ENCODE results near the gene ADAP1.

The ADAP1 gene

GRCh38 chr7:903921-904755 is 50.3 kb downstream of the ADAP1 start:
- DNase-seq = no peak

GRCh38 chr7:902996-903395 is 51.5 kb downstream of the ADAP1 start:
- DNase-seq = no peak

GRCh38 chr7:901388-902154 is 52.9 kb downstream of the ADAP1 start:
- DNase-seq = peak; percentile 90

GRCh38 chr7:901041-901387 is 53.5 kb downstream of the ADAP1 start:
- no peak for DNase-seq

GRCh38 chr7:900331-901040 is 54.0 kb downstream of the ADAP1 start:
- DNase-seq = no peak

GRCh38 chr7:899806-900205 is 54.7 kb downstream of the ADAP1 start:
- no peak for DNase-seq

GRCh38 chr7:898855-899681 is 55.4 kb downstream of the ADAP1 start:
- DNase-seq = no peak

- no peak for DNase-seq
Measured at GRCh38 chr7:898460-898854, 56.0 kb downstream of the ADAP1 start.

- DNase-seq = no peak
Measured at GRCh38 chr7:897771-898376, 56.6 kb downstream of the ADAP1 start.

GRCh38 chr7:897086-897485 is 57.4 kb downstream of the ADAP1 start:
- no peak for DNase-seq

- DNase-seq = no peak
Measured at GRCh38 chr7:896346-897075, 58.0 kb downstream of the ADAP1 start.

- DNase-seq = no peak
Measured at GRCh38 chr7:895451-896052, 58.9 kb downstream of the ADAP1 start.

- DNase-seq = no peak
Measured at GRCh38 chr7:894927-895450, 59.5 kb downstream of the ADAP1 start.

- DNase-seq = no peak
Measured at GRCh38 chr7:894164-894867, 60.2 kb downstream of the ADAP1 start.

GRCh38 chr7:893686-894085 is 60.8 kb downstream of the ADAP1 start:
- DNase-seq = no peak

- DNase-seq = no peak
Measured at GRCh38 chr7:892648-893593, 61.6 kb downstream of the ADAP1 start.

- DNase-seq = no peak
Measured at GRCh38 chr7:891805-892204, 62.7 kb downstream of the ADAP1 start.

- no peak for DNase-seq
Measured at GRCh38 chr7:891291-891690, 63.2 kb downstream of the ADAP1 start.

GRCh38 chr7:890868-891267 is 63.6 kb downstream of the ADAP1 start:
- DNase-seq = no peak

Measured in OCI-M1 (cell line).